Measurements from ENCODE around the gene IGF1R.

The IGF1R gene

GRCh38 chr15:98785431-98785806, 137.1 kb downstream of the IGF1R start:
- Histone ChIP-seq H3K36me3 (ENCODE audit: insufficient read depth, low read length) (no peaks in the 10 kb centered on the region), H3K9ac (ENCODE audit: low read depth, low read length) (no peak overlapping the region), H4K20me1 (ENCODE audit: insufficient read depth, low read length) (peaks cover 40% of the 10 kb centered on the region; the same call in 1 of the 2 replicates), H3K27me3 (ENCODE audit: insufficient read depth, low read length, poor library complexity) (no peaks in the 10 kb centered on the region), H3K27ac (ENCODE audit: low read length) (no peak overlapping the region), H2AFZ (ENCODE audit: low read depth, low read length) (no peak overlapping the region), H3K4me2 (ENCODE audit: insufficient read depth, low read length) (no peak overlapping the region), H3K9me3 (ENCODE audit: insufficient read depth, low read length, severe bottlenecking) (no peaks in the 10 kb centered on the region), H3K79me2 (ENCODE audit: insufficient read depth, low read length) (peaks cover 41% of the 10 kb centered on the region), H3K4me3 (ENCODE audit: low read depth in 1 of 2, low read length in 2 of 2) (no peak overlapping the region), H3K4me1 (ENCODE audit: insufficient read depth, low read length) (no peaks in the 10 kb centered on the region)
- DNase-seq: no peak
- TF ChIP-seq CTCF (IDR thresholded peaks at IDR 0.05; ENCODE audit: borderline replicate concordance, extremely low read depth, low read length, poor library complexity, severe bottlenecking) (no peak), EZH2 (IDR thresholded peaks at IDR 0.05; ENCODE audit: borderline replicate concordance, low read depth, low read length, severe bottlenecking) (no peak)
- no peak for ATAC-seq (ENCODE audit: insufficient read depth, low read depth)

GRCh38 chr15:98785807-98786621, 137.7 kb downstream of the IGF1R start:
- no peak overlapping the region for H3K4me2 ChIP-seq (ENCODE audit: insufficient read depth, low read length)
- no peak overlapping the region for H3K4me3 ChIP-seq (ENCODE audit: low read depth in 1 of 2, low read length in 2 of 2)
- H2AFZ ChIP-seq (ENCODE audit: low read depth, low read length): no peak overlapping the region
- no peaks in the 10 kb centered on the region for H3K27me3 ChIP-seq (ENCODE audit: insufficient read depth, low read length, poor library complexity)
- peaks cover 40% of the 10 kb centered on the region; the same call in 1 of the 2 replicates for H4K20me1 ChIP-seq (ENCODE audit: insufficient read depth, low read length)
- no peaks in the 10 kb centered on the region for H3K36me3 ChIP-seq (ENCODE audit: insufficient read depth, low read length)
- peaks cover 41% of the 10 kb centered on the region for H3K79me2 ChIP-seq (ENCODE audit: insufficient read depth, low read length)
- no peaks in the 10 kb centered on the region for H3K4me1 ChIP-seq (ENCODE audit: insufficient read depth, low read length)
- DNase-seq: no peak
- 0 out of 3 replicates have a peak, but pooled peaks have one; percentile 29 for ATAC-seq (ENCODE audit: insufficient read depth, low read depth)
- H3K9me3 ChIP-seq (ENCODE audit: insufficient read depth, low read length, severe bottlenecking): no peaks in the 10 kb centered on the region
- no peak overlapping the region for H3K27ac ChIP-seq (ENCODE audit: low read length)
- TF ChIP-seq CTCF (IDR thresholded peaks at IDR 0.05; ENCODE audit: borderline replicate concordance, extremely low read depth, low read length, poor library complexity, severe bottlenecking) (no peak), EZH2 (IDR thresholded peaks at IDR 0.05; ENCODE audit: borderline replicate concordance, low read depth, low read length, severe bottlenecking) (no peak)
- H3K9ac ChIP-seq (ENCODE audit: low read depth, low read length): no peak overlapping the region

- Histone ChIP-seq H3K4me2 (ENCODE audit: insufficient read depth, low read length) (no peak overlapping the region), H3K4me3 (ENCODE audit: low read depth in 1 of 2, low read length in 2 of 2) (no peak overlapping the region), H3K4me1 (ENCODE audit: insufficient read depth, low read length) (no peaks in the 10 kb centered on the region), H2AFZ (ENCODE audit: low read depth, low read length) (no peak overlapping the region), H3K9ac (ENCODE audit: low read depth, low read length) (no peak overlapping the region), H3K9me3 (ENCODE audit: insufficient read depth, low read length, severe bottlenecking) (no peaks in the 10 kb centered on the region), H3K79me2 (ENCODE audit: insufficient read depth, low read length) (peaks cover 35% of the 10 kb centered on the region), H3K27me3 (ENCODE audit: insufficient read depth, low read length, poor library complexity) (no peaks in the 10 kb centered on the region), H3K27ac (ENCODE audit: low read length) (no peak overlapping the region), H4K20me1 (ENCODE audit: insufficient read depth, low read length) (peaks cover 40% of the 10 kb centered on the region; the same call in 1 of the 2 replicates), H3K36me3 (ENCODE audit: insufficient read depth, low read length) (no peaks in the 10 kb centered on the region)
- TF ChIP-seq CTCF (IDR thresholded peaks at IDR 0.05; ENCODE audit: borderline replicate concordance, extremely low read depth, low read length, poor library complexity, severe bottlenecking) (no peak), EZH2 (IDR thresholded peaks at IDR 0.05; ENCODE audit: borderline replicate concordance, low read depth, low read length, severe bottlenecking) (no peak)
- DNase-seq: no peak
- ATAC-seq (ENCODE audit: insufficient read depth, low read depth): no peak
Measured at GRCh38 chr15:98786717-98787116, 138.4 kb downstream of the IGF1R start.

All from DND-41 (cell line).